ENCODE measurements around the gene ASCL1.

ASCL1 gene

DNA sequence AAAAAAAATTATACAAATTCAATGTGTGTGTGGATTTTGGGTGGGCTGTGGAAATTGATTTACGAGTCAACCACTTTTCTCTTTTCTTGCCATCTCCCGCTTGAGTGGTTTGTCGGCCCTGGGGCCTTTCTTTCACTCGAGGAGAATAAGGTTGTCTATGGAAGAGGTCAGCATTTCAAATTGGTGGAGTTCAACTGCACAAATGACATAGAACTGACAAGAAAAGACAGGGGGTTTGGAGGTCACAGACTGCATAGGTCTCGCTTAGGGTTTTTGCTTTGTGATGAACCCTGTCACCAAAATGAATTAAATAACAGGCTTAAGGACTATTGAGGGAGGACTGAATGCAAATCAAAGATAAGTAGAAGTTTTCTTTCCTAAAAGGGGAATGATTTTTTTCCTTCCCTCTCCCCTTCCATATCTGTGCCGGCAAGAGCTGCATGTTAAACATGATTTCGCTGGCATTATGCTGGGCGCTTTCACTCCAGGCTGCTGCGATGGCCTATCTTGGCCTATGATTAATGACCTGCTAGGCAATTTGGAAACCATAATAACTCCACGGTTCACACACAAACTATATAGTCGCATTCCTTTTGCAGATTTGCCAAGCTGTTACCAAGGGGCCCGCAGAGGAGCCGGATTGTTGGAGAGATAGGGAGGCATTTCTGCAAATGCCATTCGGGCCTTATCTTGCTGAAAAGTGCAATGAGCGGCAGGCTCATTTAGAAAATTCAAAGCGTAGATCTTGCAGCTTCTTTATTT, 20.7 kb downstream of the ASCL1 start:
- no peak for DNase-seq (ENCODE audit: low spot score)

DNA sequence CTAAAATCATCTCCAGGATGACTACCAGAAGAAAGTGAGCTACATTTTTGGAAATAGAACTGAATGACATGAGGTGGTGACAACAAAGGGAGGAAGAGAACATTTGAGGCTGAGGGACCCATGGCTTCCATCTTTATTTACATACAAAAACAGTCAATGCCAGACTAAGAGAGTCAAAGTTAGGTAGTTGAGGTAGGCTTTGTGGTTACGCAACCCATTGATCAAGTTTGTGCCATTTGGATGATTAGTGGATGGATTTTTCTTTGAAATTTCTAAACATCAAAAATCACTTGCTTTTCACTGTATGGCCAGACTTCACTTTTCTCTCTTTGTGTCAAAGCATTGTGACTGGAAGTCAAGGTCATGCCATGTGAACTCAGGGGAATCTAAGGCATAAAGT, 22.9 kb downstream of the ASCL1 start:
- DNase-seq (ENCODE audit: low spot score), result no peak

DNA sequence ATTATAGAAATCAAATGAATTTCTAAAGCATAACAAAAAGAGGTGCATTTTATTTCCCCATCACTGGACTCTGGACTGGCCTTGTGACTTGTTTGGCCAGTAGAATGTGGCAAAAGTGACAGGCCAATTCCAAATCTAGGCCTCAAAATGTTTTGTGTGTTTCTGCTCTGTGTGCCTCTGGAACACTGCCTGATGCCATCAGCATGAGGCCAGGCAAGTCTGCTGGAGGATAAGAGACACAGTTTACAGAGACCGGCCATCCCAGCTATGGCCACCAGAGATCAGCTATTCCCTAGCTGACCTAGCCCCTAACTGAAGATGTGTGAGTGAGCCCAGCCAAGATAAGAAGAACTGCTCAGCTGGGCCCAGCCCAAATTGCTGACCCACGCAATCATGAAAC, 32.9 kb downstream of the ASCL1 start:
- DNase-seq (ENCODE audit: low spot score), result no peak

DNA sequence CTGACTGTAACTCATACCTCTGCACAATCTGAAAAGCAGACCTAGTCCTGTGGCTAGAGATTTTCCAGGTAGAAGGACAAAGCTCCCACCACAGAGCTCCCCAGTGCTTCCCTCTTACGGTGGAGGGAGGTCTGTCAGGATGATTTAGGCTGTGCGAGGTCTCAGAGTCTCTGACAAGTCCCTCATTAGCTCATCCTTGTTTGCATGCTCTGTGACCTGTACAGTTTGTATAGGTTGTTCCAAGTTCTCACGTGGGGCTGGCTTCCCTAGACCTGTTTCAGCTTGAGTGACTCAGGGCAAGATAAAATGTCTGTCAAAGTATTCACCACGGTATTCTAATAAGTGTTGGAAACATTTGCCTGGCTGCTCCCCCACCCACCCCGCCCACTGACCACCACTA, 34.8 kb downstream of the ASCL1 start:
- no peak for DNase-seq (ENCODE audit: low spot score)

DNA sequence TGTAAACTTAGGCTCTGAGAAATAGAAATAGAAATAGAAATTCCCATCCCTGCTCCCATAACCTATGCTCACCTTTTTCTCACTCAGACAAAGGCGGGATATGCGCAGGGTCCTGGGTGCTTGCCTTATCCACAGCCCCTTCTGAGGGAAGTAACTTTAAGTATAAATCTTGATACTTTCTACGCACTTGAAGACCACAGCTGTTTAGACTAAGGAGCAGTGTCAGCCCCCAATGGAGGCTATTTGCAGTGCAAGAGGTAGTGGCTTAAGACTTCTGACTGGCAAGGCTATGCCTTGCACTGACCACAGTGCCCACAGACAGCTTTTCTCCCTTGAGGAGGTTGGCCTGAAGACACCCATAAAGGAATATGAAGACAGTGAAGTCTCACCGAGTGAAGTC, 35.2 kb downstream of the ASCL1 start:
- no peak for DNase-seq (ENCODE audit: low spot score)

DNA sequence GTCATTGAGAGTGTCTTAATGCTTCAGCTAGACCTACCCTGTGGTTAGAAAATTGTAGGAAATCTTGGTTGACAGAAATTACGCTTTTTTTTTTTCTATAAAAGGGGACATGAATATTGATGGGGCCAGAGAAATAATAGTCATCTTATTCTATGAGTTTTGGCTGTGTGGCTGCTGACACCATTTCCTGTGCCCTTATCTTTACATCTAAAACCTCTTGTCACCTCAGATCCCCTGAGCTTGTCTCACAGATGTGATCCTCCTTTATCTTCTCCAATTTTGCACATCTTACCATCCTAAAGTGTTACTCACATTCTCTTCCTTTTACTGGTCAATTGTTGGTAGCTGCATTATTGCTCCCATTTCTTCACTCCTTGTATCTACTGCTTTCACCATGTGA, 36.1 kb downstream of the ASCL1 start:
- no peak for DNase-seq (ENCODE audit: low spot score)

DNA sequence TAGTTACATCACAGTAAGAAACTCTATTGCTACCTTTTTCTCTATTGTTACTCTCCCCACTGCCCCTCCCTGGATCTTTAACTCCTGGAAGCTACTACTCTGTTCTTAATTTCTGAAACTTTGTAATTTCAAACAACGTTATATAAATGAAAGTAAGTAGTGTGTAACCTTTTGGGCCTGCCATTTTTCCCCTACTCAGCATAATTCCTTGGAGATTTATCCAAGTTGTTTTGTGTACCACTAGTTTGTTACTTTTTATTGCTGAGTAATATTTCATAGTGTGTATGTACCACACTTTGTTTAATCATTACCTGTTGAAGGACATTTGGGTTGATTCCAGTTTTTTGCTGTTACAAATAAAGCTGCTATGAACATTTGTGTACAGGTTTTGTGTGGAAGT, 37.9 kb downstream of the ASCL1 start:
- no peak for DNase-seq (ENCODE audit: low spot score)
